Fibroblast of skin of scalp (primary cell): ENCODE measurements around the gene TMEM255A. TPM values are rescaled to one million over a fixed set of nuclear protein-coding genes. Genes with fewer than 3 reads are reported as not detected.
"Not testable (repeated sequence)": the region's sequence is repeated elsewhere in the genome, so short reads cannot be mapped to it uniquely, and the experiment has no call there.

Experiments
- DNase-seq: peaks from one replicate; pipeline ENCODE4 v3.0.0-alpha.2; 2013
- polyA plus RNA-seq, 2 experiments: library from polyadenylated mRNA; unstranded; fragments of 120-200 nt; gene quantifications; one replicate each; pipeline ENCODE4 v1.2.1, GENCODE V29; 2013; ENCODE audit not compliant: insufficient read length in 2 of 2

TMEM255A gene
- polyA plus RNA-seq (2013, experiment 1 of 2; ENCODE audit: insufficient read length), result 1.2 TPM
- 1.4 TPM for polyA plus RNA-seq (2013, experiment 2 of 2; ENCODE audit: insufficient read length)

- peak; percentile 31 for DNase-seq
Measured at GRCh38 chrX:120310861-120311726, at the start of gene TMEM255A. TSS of gene TMEM255A (minus strand) at chrX:120311461. CDS start at chrX:120311309, 152 bp downstream.

GRCh38 chrX:120358737-120359456 lies 47.6 kb upstream of the TMEM255A start:
- DNase-seq, result peak; percentile 51

GRCh38 chrX:120357186-120357585 lies 45.9 kb upstream of the TMEM255A start:
- no peak for DNase-seq

GRCh38 chrX:120356084-120356483 lies 44.8 kb upstream of the TMEM255A start:
- DNase-seq, result no peak

GRCh38 chrX:120350450-120351138 lies 39.3 kb upstream of the TMEM255A start:
- DNase-seq, result no peak

- not testable (repeated sequence) for DNase-seq
Measured at GRCh38 chrX:120344566-120344965, 33.3 kb upstream of the TMEM255A start.

GRCh38 chrX:120336899-120337298 lies 25.6 kb upstream of the TMEM255A start:
- no peak for DNase-seq

GRCh38 chrX:120335289-120335688 lies 24.0 kb upstream of the TMEM255A start:
- DNase-seq, result no peak

GRCh38 chrX:120334603-120335002 lies 23.3 kb upstream of the TMEM255A start:
- no peak for DNase-seq

GRCh38 chrX:120334151-120334550 lies 22.9 kb upstream of the TMEM255A start:
- DNase-seq, result no peak

GRCh38 chrX:120332394-120332793 lies 21.1 kb upstream of the TMEM255A start:
- DNase-seq, result no peak

GRCh38 chrX:120331116-120331515 lies 19.9 kb upstream of the TMEM255A start:
- DNase-seq, result no peak

- DNase-seq, result no peak
Measured at GRCh38 chrX:120321520-120322281, 10.4 kb upstream of the TMEM255A start.

- no peak for DNase-seq
Measured at GRCh38 chrX:120318411-120318810, 7.2 kb upstream of the TMEM255A start.

GRCh38 chrX:120316587-120317283 lies 5.5 kb upstream of the TMEM255A start:
- peak; percentile 18 for DNase-seq

GRCh38 chrX:120315776-120316175 lies 4.5 kb upstream of the TMEM255A start:
- no peak for DNase-seq

- DNase-seq, result peak; percentile 5
Measured at GRCh38 chrX:120311727-120312063, 434 bp upstream of the TMEM255A start.

GRCh38 chrX:120309873-120310705 lies 1.2 kb downstream of the TMEM255A start:
- DNase-seq, result peak; percentile 57

GRCh38 chrX:120308959-120309872 lies 2.0 kb downstream of the TMEM255A start:
- peak; percentile 58 for DNase-seq
